Raji (cell line): Measurements from ENCODE around the gene ZNF319.

Experiments used
- POLR2A ChIP-seq: IDR thresholded peaks from 2 replicates; pipeline ENCODE4 v1.6.1; 2011; ENCODE audit warnings: low read depth, low read length, control low read depth; ENCODE audit not compliant: insufficient read depth

The ZNF319 gene

DNA sequence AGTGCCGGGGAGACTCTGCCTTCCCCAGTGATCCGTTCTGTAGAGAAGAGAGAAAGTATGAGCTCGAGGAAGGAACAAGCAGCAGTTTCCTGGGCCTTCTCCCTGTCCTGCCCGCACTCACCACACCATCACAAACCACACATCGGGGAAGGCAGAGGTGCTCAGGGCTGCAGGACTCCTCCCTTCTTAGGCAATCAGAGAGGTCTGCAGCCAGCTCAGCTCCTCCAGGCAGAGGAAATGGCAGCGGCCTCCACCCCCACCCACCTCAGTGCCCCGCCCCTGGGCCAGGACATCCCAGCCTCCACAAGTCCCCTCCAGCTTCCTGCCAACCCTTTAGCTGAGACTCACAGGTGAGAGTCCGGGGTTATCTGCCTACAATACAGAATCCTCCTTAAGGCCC is 2.0 kb downstream of the ZNF319 start:
- no peak for TF ChIP-seq POLR2A

DNA sequence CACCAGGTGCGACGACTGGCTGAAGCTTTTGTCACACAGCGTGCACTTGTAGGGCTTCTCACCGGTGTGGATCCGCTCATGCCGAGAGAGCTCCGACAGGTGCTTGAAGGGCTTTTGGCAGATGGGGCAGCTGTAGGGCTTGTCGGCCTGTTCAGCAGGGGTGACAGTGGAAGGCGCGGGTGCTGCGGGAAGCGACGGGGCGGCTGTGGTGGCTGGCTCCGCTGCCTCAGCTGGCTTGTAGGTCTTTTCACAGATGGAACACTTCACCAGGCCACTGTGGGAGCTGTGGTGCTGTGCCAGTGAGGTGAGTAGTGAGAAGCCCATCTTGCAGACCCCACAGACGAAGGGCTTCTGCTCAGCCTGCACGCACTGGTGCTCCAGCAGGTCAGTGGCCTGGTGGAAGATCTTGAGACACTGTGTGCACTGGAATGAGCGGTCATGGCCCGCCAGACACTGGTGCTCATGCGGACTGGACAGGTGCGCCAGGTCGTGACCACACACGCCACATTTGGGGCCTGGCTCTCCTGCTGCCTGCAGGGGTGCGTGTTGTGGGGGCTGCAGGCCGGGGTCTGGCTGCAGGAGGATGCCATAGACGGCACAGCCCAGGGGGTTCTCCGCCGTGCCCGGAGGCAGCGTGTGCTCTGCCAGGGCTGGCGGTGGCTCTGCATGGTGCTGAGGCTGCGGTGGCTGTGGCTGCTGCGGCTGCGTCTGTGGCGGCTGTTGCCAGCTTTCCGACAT is 2.8 kb downstream of the ZNF319 start:
- no peak for TF ChIP-seq POLR2A

DNA sequence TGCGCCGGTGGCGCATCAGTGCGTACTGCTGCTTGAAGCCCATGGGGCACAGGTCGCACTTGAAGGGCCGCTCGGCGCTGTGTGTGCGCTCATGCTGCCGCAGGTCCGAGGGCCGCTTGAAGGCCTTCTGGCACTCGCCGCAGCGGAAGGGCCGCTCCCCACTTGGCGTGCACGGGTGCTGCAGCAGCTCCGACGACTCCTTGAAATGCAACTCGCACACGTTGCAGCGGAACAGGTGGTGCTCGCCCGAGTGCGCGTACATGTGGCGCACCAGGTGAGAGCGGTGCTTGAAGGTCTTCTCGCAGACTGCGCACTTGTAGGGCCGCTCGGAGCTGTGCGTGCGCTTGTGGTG is 3.3 kb downstream of the ZNF319 start:
- TF ChIP-seq POLR2A, result no peak

DNA sequence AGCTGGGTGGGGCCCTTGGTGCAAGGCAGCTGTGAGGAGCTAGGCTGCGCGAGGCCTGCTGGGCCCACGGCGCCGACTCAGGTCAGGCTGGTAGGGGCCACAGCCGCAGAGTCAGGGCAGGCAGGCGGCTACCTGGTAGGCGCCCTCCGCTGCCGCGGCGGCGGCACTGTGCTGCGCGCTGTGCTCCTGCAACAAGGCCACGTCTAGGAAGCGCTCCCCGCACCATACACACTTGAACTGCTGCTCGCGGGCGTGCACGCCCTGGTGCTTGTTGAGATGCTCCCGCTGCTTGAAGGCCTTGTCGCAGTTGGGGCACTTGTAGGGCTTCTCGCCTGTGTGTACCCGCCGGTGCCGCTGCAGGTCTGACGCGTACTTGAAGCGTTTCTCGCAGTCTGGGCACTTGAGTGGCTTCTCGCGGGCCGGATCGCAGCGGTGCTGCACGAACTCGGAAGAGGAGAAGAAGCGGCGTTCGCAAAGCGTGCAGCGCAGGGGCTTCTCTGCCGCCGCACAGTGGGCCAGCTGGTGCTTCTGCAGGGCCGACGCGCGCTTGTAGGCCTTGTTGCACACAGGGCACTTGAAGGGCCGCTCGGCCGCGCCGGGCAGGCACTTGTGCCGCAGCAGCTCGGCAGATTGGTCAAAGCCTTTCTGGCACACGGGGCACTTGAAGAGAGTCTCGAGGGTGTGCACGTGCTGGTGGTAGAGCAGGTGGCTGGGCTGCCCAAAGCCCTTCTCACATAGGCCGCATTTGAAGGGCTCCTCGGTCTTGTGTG is 3.9 kb downstream of the ZNF319 start:
- TF ChIP-seq POLR2A, result no peak

DNA sequence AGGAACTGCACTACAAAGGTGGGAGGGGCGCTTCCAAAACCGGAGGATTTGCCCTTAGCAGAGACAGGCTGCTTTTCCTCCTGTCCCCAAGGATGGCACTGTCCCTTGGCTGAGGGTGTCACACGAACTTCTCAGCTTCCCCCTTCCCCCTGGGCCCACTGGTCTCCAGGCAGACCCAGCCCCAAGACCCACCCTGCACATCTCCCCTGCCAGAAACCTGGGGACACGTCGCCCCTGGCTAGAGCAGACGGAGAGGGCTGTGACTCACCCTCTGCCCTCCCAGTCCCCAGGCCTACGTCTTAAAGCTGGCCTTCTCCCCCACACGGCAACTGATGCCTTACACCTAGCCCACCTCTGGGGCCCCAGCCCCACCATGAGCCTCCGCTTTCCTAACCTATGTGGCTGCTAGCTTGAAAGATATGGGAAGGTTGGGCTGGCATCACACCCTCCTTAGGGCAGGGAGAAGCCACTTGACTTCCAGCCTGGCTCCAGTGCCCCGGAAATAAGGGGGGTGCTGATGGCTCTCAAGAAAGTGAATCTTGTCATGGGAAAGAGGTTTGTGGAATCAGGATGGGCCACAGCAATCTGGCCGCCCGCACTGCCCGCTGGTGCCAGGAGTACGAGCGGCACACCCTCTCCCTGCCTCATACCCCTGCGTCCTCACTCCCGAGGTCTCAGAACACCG is 4.6 kb downstream of the ZNF319 start:
- TF ChIP-seq POLR2A, result no peak

DNA sequence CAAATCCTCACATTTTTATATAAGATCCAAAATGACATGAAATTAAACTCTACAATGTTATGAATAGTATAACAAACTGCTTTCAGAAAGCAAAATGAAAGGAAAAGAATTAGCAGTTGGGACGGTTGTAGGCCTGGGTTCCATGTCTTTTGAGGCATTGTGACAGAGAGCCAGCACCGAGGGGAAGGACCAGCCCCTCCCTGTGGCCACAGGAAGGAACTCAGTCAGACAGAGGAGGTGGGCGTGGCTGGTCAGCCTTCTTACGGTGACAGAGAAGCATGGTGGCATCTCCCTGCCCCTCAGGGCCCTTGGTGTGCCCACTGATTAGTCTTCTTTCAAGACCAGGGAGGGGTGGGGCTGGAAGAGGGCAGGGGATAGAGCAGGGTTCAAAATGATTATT is 5.7 kb downstream of the ZNF319 start:
- TF ChIP-seq POLR2A, result no peak

DNA sequence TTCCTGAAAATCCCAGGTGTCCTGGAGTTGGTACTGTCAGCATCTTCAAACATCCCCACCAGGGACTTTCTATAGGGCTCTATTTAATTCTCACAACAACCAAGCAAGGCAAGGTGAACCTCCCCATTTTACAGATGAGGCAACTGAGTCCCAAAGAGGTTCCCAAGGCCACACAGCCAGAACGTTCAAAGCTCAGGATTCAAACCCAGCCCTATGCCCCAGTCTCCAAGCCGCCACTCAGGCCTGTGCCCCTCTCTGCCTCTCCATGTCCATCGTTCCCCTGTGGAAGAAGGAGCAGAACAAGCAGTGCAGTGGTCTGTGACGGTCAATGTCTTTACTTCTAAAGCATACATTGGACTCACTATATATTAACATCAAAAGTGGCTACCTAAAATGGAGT is 6.1 kb downstream of the ZNF319 start:
- TF ChIP-seq POLR2A, result no peak

DNA sequence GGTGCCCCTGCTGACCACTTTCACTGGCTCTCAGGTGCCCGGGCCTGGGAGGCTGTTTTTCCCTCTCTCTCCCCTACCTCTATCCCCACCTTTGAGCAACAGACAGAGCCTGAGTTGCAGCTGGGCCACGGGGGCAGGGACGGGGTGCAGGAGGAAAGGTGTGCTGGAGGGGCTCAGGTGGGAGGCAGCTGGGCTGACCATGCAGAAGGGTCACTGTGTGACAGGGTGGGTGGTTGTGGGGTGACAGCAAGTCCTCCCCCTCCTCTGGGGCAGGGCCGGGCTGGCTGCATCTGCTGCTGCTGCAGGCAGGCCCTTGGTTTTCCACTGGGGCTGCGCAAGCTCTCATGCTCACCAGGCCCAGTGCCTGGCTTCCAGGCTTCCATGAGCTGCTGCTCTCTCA is 6.6 kb downstream of the ZNF319 start:
- TF ChIP-seq POLR2A, result no peak

DNA sequence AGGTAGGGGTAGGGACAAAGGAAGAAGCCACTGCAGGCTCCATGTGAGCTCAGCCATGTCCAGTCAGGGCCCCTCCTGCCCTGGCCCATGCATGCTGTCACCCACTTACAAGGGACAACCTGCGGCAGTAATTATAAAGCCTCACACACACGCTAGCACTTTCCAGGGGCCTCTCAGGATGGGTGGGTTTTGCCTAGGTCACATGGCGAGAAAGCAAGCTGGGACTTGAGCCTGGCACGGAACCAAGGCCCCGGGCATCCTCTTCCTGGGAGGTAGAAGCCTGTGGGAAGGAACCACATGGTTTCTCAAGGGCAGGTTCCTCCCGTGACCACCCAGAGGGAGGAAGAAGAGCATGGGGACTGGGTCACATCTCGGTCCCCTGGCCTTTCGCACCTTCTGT is 7.0 kb downstream of the ZNF319 start:
- no peak for TF ChIP-seq POLR2A

DNA sequence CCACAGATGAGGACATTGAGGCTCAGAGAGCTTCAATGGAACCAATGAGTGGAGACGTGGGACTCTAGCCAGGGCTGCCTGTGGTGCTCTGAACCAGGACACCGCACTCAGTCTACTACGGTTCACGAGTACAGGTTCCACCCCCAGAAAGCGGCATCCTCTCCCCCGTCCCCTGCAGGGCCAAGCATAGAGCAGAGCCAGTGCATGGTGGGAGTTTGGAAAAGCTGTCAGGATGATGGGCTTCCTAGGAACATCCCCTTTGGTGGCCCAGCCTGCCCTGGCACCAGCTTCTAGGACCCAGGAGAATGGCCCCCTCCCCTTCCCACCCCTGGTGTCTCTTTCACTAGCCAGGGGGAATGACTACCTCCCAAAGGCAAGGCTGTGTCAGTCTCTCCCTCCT is 8.4 kb downstream of the ZNF319 start:
- TF ChIP-seq POLR2A, result no peak

DNA sequence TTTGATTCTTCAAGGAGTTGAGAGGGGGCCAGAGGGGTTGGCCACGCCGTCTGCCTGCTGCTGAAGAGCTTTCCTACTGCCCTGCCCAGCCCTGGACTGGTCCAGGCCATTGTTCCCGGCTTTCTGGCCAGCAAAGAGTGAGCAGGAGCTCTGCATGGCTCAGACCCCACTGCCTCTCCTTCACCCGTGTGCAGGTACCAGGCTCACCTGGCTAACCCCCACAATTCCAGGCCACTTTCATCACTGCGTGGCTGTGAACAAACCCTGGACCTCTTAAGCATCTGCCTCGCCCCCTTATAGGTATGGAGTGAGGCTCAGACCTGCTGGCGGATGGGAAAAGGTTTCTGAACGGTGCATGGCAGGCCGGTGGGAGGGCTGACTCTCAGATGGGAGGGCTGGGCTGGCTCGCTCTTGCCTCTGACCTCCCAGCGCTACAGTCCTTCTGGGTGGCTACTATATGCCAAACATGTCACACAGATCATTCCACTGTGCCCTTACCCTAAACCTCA is 8.9 kb downstream of the ZNF319 start:
- no peak for TF ChIP-seq POLR2A

DNA sequence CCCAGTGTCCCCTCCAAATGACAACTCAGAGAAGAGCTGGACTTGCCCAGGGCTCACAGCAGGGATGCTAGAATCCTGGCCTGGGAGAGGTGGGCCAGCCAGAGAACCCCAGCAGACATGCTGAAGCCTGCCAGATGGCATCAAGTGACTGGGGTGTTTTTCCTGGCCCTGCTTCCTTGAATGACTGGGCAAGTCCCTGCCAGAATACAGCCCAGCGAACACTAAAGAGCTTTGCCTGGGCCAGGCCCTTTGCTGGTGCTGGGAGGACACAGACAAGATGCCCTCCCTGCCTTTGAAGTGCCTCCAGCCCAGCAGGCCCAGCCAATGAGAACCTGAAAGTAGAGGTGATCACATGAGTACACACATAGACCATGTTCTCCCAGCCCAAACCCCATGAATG is 11.5 kb downstream of the ZNF319 start:
- TF ChIP-seq POLR2A, result no peak

DNA sequence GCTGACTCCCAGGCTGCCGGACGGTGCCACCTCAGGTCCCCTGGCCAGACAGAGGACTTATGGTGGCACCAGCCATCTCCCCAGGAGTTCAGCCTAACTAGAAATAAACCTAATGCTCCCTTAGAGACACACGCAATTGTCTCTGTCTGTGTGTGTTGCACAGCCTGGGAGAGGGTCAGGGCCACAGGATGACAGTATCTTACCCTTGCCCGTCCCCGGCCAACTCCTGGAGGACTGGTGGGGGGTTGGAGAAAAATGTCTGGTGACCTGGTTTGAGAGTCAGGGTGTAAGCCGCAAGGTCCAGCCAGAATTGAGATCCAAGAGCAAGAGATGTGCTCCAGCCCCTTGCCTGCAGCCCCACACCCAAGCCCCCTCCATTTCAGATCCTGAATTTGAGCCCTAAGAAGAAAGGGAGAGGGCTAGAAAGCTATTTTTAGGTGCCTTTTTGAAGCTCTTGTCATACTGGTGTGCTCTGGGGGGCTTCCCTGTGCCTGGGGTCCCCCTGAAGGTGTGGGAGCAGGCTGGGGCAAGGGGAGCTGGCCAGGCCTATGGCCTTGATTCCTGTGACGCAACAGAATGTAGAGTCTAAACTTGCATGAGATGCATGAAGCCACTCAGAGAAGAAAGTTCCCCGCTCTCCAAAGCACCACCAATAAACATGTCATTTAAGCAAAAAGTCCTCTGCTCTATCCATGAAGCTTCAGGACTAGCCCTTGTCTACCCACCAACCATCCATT is 12.9 kb downstream of the ZNF319 start:
- TF ChIP-seq POLR2A, result no peak

DNA sequence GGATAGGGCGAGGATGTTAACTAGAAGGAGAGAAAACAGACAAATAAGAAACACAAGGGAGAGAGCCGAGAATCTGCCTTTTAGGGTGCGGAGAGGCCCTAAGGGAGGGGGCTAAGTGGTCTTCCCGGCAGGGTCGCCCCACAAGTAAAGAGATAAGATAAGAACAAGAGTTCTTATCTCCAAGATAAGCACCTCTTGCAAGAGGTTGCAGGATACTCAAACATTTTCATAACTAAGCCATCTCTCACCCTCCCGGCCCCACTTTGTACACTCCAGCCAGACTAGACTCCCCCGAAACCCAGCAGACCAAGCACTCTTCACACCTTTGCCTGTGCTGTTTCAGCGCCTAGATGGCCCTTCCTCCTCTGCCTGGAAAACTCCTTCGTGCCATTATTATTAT is 14.3 kb downstream of the ZNF319 start:
- no peak for TF ChIP-seq POLR2A
